Measurements from ENCODE around the gene SLC2A1. TPM values are rescaled to one million over a fixed set of nuclear protein-coding genes. Genes with fewer than 3 reads are reported as not detected.

SLC2A1 gene
- total and polyA plus RNA-seq, 2 of the 13 experiments (the other 11 are each of a cell fraction or from before 2014, with no cell fraction given): 125 to 423 TPM

- peak; percentile 79 for TF ChIP-seq PAXIP1 (CRISPR knock-in tag; conservative IDR thresholded peaks at IDR 0.05)
- peak; percentile 51 for TF ChIP-seq ZMYM3 (CRISPR knock-in tag; IDR thresholded peaks at IDR 0.05)
- TF ChIP-seq RARA (CRISPR knock-in tag; IDR thresholded peaks at IDR 0.05): peak; percentile 42; the same call in 1 of the 2 replicates
- peak; percentile 69 for TF ChIP-seq GATAD2A (CRISPR knock-in tag; IDR thresholded peaks at IDR 0.05)
- no peak for TF ChIP-seq ISL2 (CRISPR knock-in tag; IDR thresholded peaks at IDR 0.05)
- 0 out of 2 replicates have a peak, but pooled peaks have one; percentile 25 for TF ChIP-seq SKIL (CRISPR knock-in tag; IDR thresholded peaks at IDR 0.05; ENCODE audit: borderline replicate concordance)
- TF ChIP-seq KDM6A (CRISPR knock-in tag; IDR thresholded peaks at IDR 0.05; ENCODE audit: low read depth): 0 out of 2 replicates have a peak, but pooled peaks have one; percentile 17
- 0 out of 2 replicates have a peak, but pooled peaks have one; percentile 13 for TF ChIP-seq CREM (IDR thresholded peaks at IDR 0.05)
- no peak for TF ChIP-seq CREM (CRISPR knock-in tag; IDR thresholded peaks at IDR 0.05)
- peak; percentile 72; the same call in 1 of the 2 replicates for TF ChIP-seq ZNF710 (CRISPR knock-in tag; IDR thresholded peaks at IDR 0.05; ENCODE audit: borderline replicate concordance)
- no peak for TF ChIP-seq ZNF552 (CRISPR knock-in tag; IDR thresholded peaks at IDR 0.05; ENCODE audit: borderline replicate concordance)
- TF ChIP-seq RXRB (CRISPR knock-in tag; IDR thresholded peaks at IDR 0.05; ENCODE audit: borderline replicate concordance): peak; percentile 58; the same call in 1 of the 2 replicates
- TF ChIP-seq ZHX2 (IDR thresholded peaks at IDR 0.05; ENCODE audit: low read depth): no peak
- TF ChIP-seq ZHX2 (CRISPR knock-in tag; IDR thresholded peaks at IDR 0.05; ENCODE audit: borderline replicate concordance): no peak
These were observed 32.2 kb upstream of the SLC2A1 start (continued) for GRCh38 chr1:42990757-42991346.
